TTC549 (cell line): ENCODE results near the gene NPFF.

Experiments
- FAIRE-seq: peaks from 2 replicates; lab custom pipeline; 2012; peaks lifted over from hg19 to GRCh38; lab: Jason Lieb, UNC

NPFF gene

GRCh38 chr12:53474819-53475218 lies 32.5 kb downstream of the NPFF start:
- no peak for FAIRE-seq

- FAIRE-seq = no peak
Observed at GRCh38 chr12:53474077-53474476, 33.2 kb downstream of the NPFF start.

- FAIRE-seq = no peak
Observed at GRCh38 chr12:53472056-53472582, 35.2 kb downstream of the NPFF start.

- no peak for FAIRE-seq
Observed at GRCh38 chr12:53468282-53468681, 39.0 kb downstream of the NPFF start.

GRCh38 chr12:53467880-53468279 lies 39.4 kb downstream of the NPFF start:
- no peak for FAIRE-seq

GRCh38 chr12:53467082-53467481 lies 40.2 kb downstream of the NPFF start:
- FAIRE-seq = no peak

GRCh38 chr12:53466640-53467039 lies 40.6 kb downstream of the NPFF start:
- no peak for FAIRE-seq

- FAIRE-seq = no peak
Observed at GRCh38 chr12:53465679-53466078, 41.6 kb downstream of the NPFF start.

- FAIRE-seq = no peak
Observed at GRCh38 chr12:53464685-53465418, 42.4 kb downstream of the NPFF start.

- no peak for FAIRE-seq
Observed at GRCh38 chr12:53463802-53464560, 43.3 kb downstream of the NPFF start.

- FAIRE-seq = no peak
Observed at GRCh38 chr12:53462935-53463334, 44.3 kb downstream of the NPFF start.

- FAIRE-seq = no peak
Observed at GRCh38 chr12:53461591-53461990, 45.7 kb downstream of the NPFF start.

GRCh38 chr12:53461059-53461458 lies 46.2 kb downstream of the NPFF start:
- no peak for FAIRE-seq

- FAIRE-seq = no peak
Observed at GRCh38 chr12:53459097-53459496, 48.2 kb downstream of the NPFF start.
